ENCODE results near the gene OPRL1.

OPRL1 gene

GRCh38 chr20:64047968-64048401 is 31.9 kb upstream of the OPRL1 start:
- H3K9ac ChIP-seq (ENCODE audit: low read length): no peak overlapping the region
- no peak overlapping the region for H3K27ac ChIP-seq (ENCODE audit: low read depth, low read length, poor library complexity, severe bottlenecking)
- H3K9me3 ChIP-seq (ENCODE audit: low read length): no peaks in the 10 kb centered on the region
- peaks cover 15% of the 10 kb centered on the region; the same call in 1 of the 2 replicates for H3K27me3 ChIP-seq (ENCODE audit: insufficient read depth, low read length)
- no peaks in the 10 kb centered on the region for H4K20me1 ChIP-seq (ENCODE audit: insufficient read depth, low read length)
- H3K4me1 ChIP-seq (ENCODE audit: insufficient read depth, low read length, severe bottlenecking): no peaks in the 10 kb centered on the region
- H2AFZ ChIP-seq (ENCODE audit: low read length): no peak overlapping the region
- H3K4me3 ChIP-seq (ENCODE audit: low read depth, low read length, poor library complexity, severe bottlenecking): no peak overlapping the region
- H3K79me2 ChIP-seq (ENCODE audit: insufficient read depth, low read length): no peaks in the 10 kb centered on the region
- H3F3A ChIP-seq (ENCODE audit: insufficient read depth, low read length): no peaks in the 10 kb centered on the region
- no peak for TF ChIP-seq EZH2 (IDR thresholded peaks at IDR 0.05; ENCODE audit: borderline replicate concordance, low read length)
- no peak for TF ChIP-seq CTCF (IDR thresholded peaks at IDR 0.05; ENCODE audit: low read length)
- H3K36me3 ChIP-seq (ENCODE audit: insufficient read depth, low read length): no peaks in the 10 kb centered on the region
- H3K4me2 ChIP-seq (ENCODE audit: low read length): no peak overlapping the region
- no peaks in the 10 kb centered on the region for H3K9me2 ChIP-seq (ENCODE audit: low read depth, low read length)

- H3K27me3 ChIP-seq (ENCODE audit: insufficient read depth, low read length): peaks cover 19% of the 10 kb centered on the region; the same call in 1 of the 2 replicates
- no peak overlapping the region for H2AFZ ChIP-seq (ENCODE audit: low read length)
- no peak overlapping the region for H3K27ac ChIP-seq (ENCODE audit: low read depth, low read length, poor library complexity, severe bottlenecking)
- H3K4me3 ChIP-seq (ENCODE audit: low read depth, low read length, poor library complexity, severe bottlenecking): no peak overlapping the region
- no peak overlapping the region for H3K4me2 ChIP-seq (ENCODE audit: low read length)
- H3K36me3 ChIP-seq (ENCODE audit: insufficient read depth, low read length): no peaks in the 10 kb centered on the region
- H3K9me2 ChIP-seq (ENCODE audit: low read depth, low read length): no peaks in the 10 kb centered on the region
- no peaks in the 10 kb centered on the region for H3K4me1 ChIP-seq (ENCODE audit: insufficient read depth, low read length, severe bottlenecking)
- no peaks in the 10 kb centered on the region for H4K20me1 ChIP-seq (ENCODE audit: insufficient read depth, low read length)
- H3K79me2 ChIP-seq (ENCODE audit: insufficient read depth, low read length): no peaks in the 10 kb centered on the region
- H3F3A ChIP-seq (ENCODE audit: insufficient read depth, low read length): no peaks in the 10 kb centered on the region
- no peak for TF ChIP-seq CTCF (IDR thresholded peaks at IDR 0.05; ENCODE audit: low read length)
- no peak for TF ChIP-seq EZH2 (IDR thresholded peaks at IDR 0.05; ENCODE audit: borderline replicate concordance, low read length)
- no peak overlapping the region for H3K9ac ChIP-seq (ENCODE audit: low read length)
- H3K9me3 ChIP-seq (ENCODE audit: low read length): no peaks in the 10 kb centered on the region
These were observed 31.4 kb upstream of the OPRL1 start for GRCh38 chr20:64048402-64049044.

GRCh38 chr20:64049060-64049877 is 30.6 kb upstream of the OPRL1 start, which contains the start of gene SOX18:
Gene SOX18, minus strand, starts transcription at chr20:64049639. Its CDS starts 123 bp downstream, at chr20:64049516.
- no peaks in the 10 kb centered on the region for H3K9me2 ChIP-seq (ENCODE audit: low read depth, low read length)
- no peaks in the 10 kb centered on the region for H3K9me3 ChIP-seq (ENCODE audit: low read length)
- H3K36me3 ChIP-seq (ENCODE audit: insufficient read depth, low read length): no peaks in the 10 kb centered on the region
- H3F3A ChIP-seq (ENCODE audit: insufficient read depth, low read length): no peaks in the 10 kb centered on the region
- peaks cover 19% of the 10 kb centered on the region; the same call in 1 of the 2 replicates for H3K27me3 ChIP-seq (ENCODE audit: insufficient read depth, low read length)
- H4K20me1 ChIP-seq (ENCODE audit: insufficient read depth, low read length): no peaks in the 10 kb centered on the region
- H3K4me3 ChIP-seq (ENCODE audit: low read depth, low read length, poor library complexity, severe bottlenecking): no peak within 1 kb of the TSS
- no peaks in the 10 kb centered on the region for H3K79me2 ChIP-seq (ENCODE audit: insufficient read depth, low read length)
- TF ChIP-seq EZH2 (IDR thresholded peaks at IDR 0.05; ENCODE audit: borderline replicate concordance, low read length): no peak
- TF ChIP-seq CTCF (IDR thresholded peaks at IDR 0.05; ENCODE audit: low read length): no peak
- no peak within 1 kb of the TSS for H3K9ac ChIP-seq (ENCODE audit: low read length)
- no peaks in the 10 kb centered on the region for H3K4me1 ChIP-seq (ENCODE audit: insufficient read depth, low read length, severe bottlenecking)
- no peak within 1 kb of the TSS for H3K27ac ChIP-seq (ENCODE audit: low read depth, low read length, poor library complexity, severe bottlenecking)
- no peak within 1 kb of the TSS for H3K4me2 ChIP-seq (ENCODE audit: low read length)
- H2AFZ ChIP-seq (ENCODE audit: low read length): no peak within 1 kb of the TSS
